Suppressor macrophage treated with lipopolysaccharide for 1 hour (primary cell): ENCODE measurements around the gene HBP1.
A peak's percentile ranks its signal among the peaks of the same experiment; 100 is the strongest.
"Not testable (repeated sequence)": the region's sequence is repeated elsewhere in the genome, so short reads cannot be mapped to it uniquely, and the experiment has no call there.

ENCODE experiments used
- DNase-seq, 3 donors: peaks; one replicate each; pipeline ENCODE4 v3.0.0-alpha.2; 2020 to 2022

The HBP1 gene

GRCh38 chr7:107187774-107188173 lies 19.0 kb downstream of the HBP1 start:
- DNase-seq = no peak

GRCh38 chr7:107190090-107190489 lies 21.3 kb downstream of the HBP1 start:
- DNase-seq = no peak

- no peak for DNase-seq
Measured at GRCh38 chr7:107194052-107194451, 25.2 kb downstream of the HBP1 start.

DNA sequence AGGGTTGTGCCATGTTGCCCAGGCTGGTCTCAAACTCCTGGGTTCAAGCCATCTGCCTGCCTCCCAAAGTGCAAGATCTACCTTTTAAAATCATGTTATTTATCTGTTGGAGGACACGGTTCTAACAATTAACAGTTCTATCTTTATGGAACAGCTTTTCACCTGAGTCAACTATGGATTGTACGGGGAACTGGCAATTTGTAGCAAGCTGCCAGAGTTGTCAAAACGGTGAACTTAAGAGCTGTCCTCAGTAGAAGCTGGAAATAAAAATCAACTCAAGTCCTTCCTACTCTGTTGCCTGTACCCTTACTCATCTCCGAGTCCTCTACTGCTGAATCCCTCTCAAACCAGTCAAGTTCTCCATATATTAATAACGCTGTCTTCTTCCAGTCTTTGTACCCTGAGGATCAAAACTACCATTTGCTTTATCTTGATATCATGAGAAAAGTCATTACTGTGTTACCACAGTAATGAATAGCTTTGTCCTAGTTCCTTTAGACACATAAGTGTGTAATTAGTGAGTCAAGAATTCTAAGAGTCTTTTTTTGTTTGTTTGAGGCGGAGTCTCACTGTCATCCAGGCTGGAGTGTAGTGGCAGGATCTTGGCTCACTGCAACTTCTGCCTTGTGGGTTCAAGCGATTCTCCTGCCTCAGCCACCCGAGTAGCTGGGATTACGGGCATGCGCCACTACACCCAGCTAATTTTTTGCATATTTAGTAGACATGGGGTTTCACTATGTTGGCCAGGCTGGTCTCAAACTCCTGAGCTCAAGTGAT lies 28.2 kb downstream of the HBP1 start:
- DNase-seq = no peak

DNA sequence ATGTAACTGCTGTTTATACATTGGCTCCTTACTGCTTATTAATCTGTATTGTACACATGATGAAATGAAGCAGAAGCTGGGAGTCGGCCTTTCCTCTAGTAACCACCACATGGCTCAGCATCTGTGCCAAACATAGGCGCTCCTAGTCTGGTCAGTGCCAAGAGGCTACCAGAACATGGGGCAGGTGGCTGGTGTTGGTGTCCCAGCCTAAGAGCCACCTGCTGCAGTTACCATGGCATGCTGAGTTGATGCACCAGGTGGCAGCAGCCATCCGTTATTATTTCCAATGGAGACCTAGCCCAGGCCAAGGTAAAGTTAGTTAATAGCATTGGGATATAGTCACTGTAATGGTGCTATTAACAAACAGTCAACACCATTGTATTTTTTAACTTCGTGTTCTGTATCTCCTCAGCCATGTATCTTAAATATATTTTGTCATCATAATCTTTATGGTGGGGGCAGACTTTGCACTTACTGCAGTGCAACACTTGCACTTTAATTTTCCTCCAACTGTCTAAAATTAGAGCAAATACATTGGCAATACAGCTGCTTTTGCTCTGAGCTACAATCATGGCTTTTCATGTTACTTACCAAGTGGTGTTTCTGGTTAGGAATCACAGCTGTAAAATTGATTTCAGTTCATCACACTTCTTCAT lies 33.1 kb downstream of the HBP1 start:
- DNase-seq = peak in 1 of 3 donors; percentile 5

DNA sequence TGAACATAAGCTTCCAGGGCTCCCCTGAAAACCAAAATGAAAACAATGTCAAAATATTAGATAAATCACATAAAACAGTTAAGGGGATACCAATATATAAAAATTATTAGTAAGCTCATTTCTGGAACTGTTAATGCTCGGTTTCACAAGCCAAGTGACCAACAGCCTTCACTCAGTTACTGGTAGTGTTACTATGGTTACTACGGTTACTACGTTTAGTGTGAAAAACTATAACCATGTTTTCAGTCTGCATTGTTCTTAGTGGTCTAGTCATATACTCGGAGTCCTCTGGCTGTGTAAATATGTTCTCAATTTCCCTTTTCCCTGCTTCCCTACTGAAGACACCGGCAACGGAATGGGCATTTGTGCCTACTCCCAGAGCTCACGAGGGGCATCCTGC lies 34.8 kb downstream of the HBP1 start:
- DNase-seq = no peak

DNA sequence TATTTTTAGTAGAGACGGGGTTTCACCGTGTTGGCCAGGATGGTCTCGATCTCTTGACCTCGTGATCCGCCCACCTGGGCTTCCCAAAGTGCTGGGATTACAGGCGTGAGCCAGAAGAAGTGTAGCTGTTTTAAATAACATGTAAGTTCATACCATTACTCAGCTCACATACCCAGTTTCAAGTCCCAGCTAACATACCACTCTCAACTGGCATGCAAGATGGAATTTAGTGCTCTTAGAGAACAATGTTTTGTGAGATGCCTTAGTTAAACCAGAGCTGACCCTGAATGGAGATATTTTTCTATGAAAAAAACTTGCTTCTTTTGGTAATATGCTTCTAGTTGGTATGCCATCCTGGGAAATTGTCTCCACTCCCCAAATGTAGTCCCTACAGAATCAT lies 37.3 kb downstream of the HBP1 start:
- no peak for DNase-seq

- DNase-seq = no peak
Measured at GRCh38 chr7:107206706-107207105, 37.9 kb downstream of the HBP1 start.

GRCh38 chr7:107207459-107207858 lies 38.7 kb downstream of the HBP1 start:
- DNase-seq = no peak

DNA sequence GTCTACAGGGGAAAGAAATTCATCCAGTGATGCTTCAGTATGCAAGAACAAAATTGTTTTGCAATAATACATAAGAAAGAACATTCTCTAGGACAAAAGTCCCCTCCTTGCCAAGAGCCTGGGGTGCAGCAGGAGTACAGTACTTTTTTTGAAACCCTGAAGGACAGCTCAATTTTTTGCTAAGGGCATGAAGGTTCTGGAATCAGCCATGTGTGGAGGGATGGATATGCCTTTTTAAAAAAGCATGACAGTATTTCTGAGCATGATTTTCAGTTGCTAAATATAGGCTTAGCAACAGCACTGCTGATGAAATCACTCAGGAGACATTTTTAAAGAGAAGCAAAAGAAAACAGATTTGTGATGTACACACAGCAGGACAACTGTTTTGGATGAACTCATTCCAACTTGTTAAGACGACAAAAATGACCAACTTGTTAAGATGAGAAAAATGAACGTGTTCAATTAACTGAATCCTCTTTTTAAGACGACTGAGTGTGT lies 39.3 kb downstream of the HBP1 start:
- DNase-seq = no peak

DNA sequence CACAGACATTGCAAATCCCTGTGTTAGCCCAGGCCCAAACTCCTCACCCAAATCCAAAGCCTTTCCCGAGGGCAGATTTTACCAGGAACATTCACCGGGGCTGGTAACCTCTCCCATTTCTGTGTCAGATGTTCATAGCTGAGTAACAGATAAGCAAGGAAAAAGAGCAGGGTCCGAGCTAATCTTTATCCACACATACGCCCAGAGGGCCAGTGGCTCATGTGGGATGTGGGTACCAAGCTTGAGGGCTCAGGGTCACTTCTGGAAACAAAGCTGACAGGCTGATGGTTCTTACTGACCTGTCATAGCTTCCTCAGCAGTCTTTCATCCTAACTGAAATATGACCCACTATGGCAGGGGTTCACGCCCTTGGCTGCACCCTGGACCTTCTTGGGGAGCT lies 39.8 kb downstream of the HBP1 start:
- no peak for DNase-seq

GRCh38 chr7:107209565-107209964 lies 40.8 kb downstream of the HBP1 start:
- no peak for DNase-seq

- no peak for DNase-seq
Measured at GRCh38 chr7:107210400-107210799, 41.6 kb downstream of the HBP1 start.

DNA sequence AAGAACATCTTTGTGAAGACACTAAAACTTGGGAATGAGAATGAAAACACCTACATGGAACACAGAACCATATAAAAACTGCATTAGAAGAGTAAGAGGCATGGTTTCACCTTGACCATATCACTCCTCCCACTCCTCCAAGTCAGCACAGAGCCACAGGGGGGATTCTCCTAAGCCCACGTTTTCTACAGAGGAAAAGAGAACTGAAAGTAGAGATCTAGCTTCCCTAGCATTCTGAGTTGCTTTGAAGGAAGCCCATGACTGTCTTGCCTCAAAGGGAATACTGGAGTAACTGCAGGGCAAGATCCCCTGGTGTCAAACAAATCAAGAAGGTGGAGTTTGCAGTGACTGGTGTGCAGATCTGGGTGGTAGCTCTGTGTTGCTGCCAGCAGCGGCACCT lies 43.9 kb downstream of the HBP1 start:
- DNase-seq = peak; percentile 69 to 79 (median 71)

- DNase-seq = no peak
Measured at GRCh38 chr7:107213193-107213788, 44.5 kb downstream of the HBP1 start.

- no peak for DNase-seq
Measured at GRCh38 chr7:107213945-107214344, 45.1 kb downstream of the HBP1 start.

- DNase-seq = no peak
Measured at GRCh38 chr7:107219563-107220244, 50.9 kb downstream of the HBP1 start.

DNA sequence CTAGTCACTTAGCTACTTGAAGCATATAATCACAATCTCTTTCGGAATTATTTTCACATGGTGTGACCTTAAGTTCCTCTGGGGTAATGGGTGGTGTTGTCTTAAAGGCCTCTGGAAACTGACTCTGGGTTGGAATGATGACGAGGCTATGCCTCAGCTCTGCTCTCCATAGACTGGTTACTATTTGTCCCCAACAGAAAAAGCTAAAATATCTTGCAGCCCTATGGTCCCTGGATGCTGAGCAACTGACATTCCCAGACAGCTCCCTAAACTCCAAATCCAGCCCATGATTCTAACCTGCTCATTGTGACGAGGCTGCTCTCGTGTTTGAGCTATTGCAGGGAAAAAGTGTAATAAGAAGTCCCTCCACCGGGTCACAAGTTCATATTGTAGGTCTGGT lies 51.6 kb downstream of the HBP1 start:
- no peak for DNase-seq

GRCh38 chr7:107220806-107221205 lies 52.0 kb downstream of the HBP1 start:
- DNase-seq = not testable (repeated sequence)

GRCh38 chr7:107224374-107225223 lies 55.8 kb downstream of the HBP1 start:
- no peak for DNase-seq

GRCh38 chr7:107228291-107228690 lies 59.5 kb downstream of the HBP1 start:
- no peak for DNase-seq

GRCh38 chr7:107230334-107230733 lies 61.5 kb downstream of the HBP1 start:
- no peak for DNase-seq
